Upper lobe of left lung (tissue), 6 donors: ENCODE results near the gene ADAMTS14. TPM values are rescaled to one million over a fixed set of nuclear protein-coding genes. Genes with fewer than 3 reads are reported as not detected.

ENCODE experiments used
- ATAC-seq, 2 donors: fragments of 200-7000 bp; cut with Tn5 transposase; one replicate each; pipeline ENCODE4 v1.9.1; 2022; ENCODE audit warnings: mild to moderate bottlenecking in 2 of 2, moderate library complexity in 2 of 2; ENCODE audit not compliant: low FRiP score in 2 of 2
- DNase-seq, 2 donors: peaks; one replicate each; pipeline ENCODE4 v3.0.0-alpha.2; 2019 to 2020
- H3K27ac ChIP-seq, 4 donors: fragments of 200-600 bp; sonication (generic); one replicate each; pipeline ENCODE4 v1.5.1; 2016 to 2019
- H3K27me3 ChIP-seq, 4 donors: fragments of 200-600 bp; sonication (generic); one replicate each; pipeline ENCODE4 v1.5.1; 2017 to 2019
- H3K36me3 ChIP-seq, 4 donors: fragments of 200-600 bp; sonication (generic); one replicate each; pipeline ENCODE4 v1.5.1; 2016 to 2019
- H3K4me1 ChIP-seq, 4 donors: fragments of 200-600 bp; sonication (generic); one replicate each; pipeline ENCODE4 v1.5.1; 2018 to 2019
- H3K4me3 ChIP-seq, 4 donors: fragments of 200-600 bp; sonication (generic); one replicate each; pipeline ENCODE4 v1.5.1; 2017 to 2019; ENCODE audit warnings: mild to moderate bottlenecking in 2 of 4, moderate library complexity in 1 of 4
- H3K9me3 ChIP-seq, 4 donors: fragments of 200-600 bp; sonication (generic); one replicate each; pipeline ENCODE4 v1.5.1; 2018 to 2019
- EP300 ChIP-seq, 4 donors: sonication (generic); formaldehyde crosslinking; IDR thresholded peaks; one replicate each; pipeline ENCODE4 v1.5.1; 2017; ENCODE audit warnings: antibody characterized with exemption in 4 of 4, control low read depth in 2 of 4
- POLR2A ChIP-seq, 4 donors: fragments of 450-650 bp; IDR thresholded peaks; one replicate each; pipeline ENCODE4 v1.5.1; 2016 to 2017; ENCODE audit warnings: antibody characterized with exemption in 4 of 4, mild to moderate bottlenecking in 2 of 4
- POLR2AphosphoS5 ChIP-seq, 2 donors: sonication (generic); formaldehyde crosslinking; IDR thresholded peaks; one replicate each; pipeline ENCODE4 v1.5.1; 2017; ENCODE audit warnings: antibody characterized with exemption in 2 of 2
- WGBS, 2 donors: methylation state at CpG; one replicate each; pipeline ENCODE4 v1.1.5; 2017 to 2018; 5-methylcytosine and 5-hydroxymethylcytosine counted together
- total RNA-seq, 6 donors: library from RNA; depleted of rRNA in 4 of 6; stranded (reverse); fragments of >200 nt in 4 of 6; gene quantifications; one replicate each; pipeline versions ENCODE4 v1.1.0 to v1.2.1, GENCODE V29; 2016 to 2021
- TF ChIP-seq, protein P1 (sequence below), 6 experiments: fragments of 450-650 bp in 4 of 6; fragments of 200-600 bp in 2 of 6; sonication (generic) in 2 of 6; IDR thresholded peaks; one replicate each; pipeline ENCODE4 v1.5.1; 2016 to 2019; ENCODE audit warnings: antibody characterized with exemption in 6 of 6
- donor health status: DM: no; HTN: no; CAD: no; lungs with moderate emphysema.
- donor health status: DM: no; HTN: yes; CAD: no; lungs with severe emphysema.

Gene ADAMTS14, protein sequence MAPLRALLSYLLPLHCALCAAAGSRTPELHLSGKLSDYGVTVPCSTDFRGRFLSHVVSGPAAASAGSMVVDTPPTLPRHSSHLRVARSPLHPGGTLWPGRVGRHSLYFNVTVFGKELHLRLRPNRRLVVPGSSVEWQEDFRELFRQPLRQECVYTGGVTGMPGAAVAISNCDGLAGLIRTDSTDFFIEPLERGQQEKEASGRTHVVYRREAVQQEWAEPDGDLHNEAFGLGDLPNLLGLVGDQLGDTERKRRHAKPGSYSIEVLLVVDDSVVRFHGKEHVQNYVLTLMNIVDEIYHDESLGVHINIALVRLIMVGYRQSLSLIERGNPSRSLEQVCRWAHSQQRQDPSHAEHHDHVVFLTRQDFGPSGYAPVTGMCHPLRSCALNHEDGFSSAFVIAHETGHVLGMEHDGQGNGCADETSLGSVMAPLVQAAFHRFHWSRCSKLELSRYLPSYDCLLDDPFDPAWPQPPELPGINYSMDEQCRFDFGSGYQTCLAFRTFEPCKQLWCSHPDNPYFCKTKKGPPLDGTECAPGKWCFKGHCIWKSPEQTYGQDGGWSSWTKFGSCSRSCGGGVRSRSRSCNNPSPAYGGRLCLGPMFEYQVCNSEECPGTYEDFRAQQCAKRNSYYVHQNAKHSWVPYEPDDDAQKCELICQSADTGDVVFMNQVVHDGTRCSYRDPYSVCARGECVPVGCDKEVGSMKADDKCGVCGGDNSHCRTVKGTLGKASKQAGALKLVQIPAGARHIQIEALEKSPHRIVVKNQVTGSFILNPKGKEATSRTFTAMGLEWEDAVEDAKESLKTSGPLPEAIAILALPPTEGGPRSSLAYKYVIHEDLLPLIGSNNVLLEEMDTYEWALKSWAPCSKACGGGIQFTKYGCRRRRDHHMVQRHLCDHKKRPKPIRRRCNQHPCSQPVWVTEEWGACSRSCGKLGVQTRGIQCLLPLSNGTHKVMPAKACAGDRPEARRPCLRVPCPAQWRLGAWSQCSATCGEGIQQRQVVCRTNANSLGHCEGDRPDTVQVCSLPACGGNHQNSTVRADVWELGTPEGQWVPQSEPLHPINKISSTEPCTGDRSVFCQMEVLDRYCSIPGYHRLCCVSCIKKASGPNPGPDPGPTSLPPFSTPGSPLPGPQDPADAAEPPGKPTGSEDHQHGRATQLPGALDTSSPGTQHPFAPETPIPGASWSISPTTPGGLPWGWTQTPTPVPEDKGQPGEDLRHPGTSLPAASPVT
- total RNA-seq = 1 to 10 TPM in 2 of 6 donors, under 1 TPM in 4; 0.15 to 3.1 (median 0.45) TPM

DNA sequence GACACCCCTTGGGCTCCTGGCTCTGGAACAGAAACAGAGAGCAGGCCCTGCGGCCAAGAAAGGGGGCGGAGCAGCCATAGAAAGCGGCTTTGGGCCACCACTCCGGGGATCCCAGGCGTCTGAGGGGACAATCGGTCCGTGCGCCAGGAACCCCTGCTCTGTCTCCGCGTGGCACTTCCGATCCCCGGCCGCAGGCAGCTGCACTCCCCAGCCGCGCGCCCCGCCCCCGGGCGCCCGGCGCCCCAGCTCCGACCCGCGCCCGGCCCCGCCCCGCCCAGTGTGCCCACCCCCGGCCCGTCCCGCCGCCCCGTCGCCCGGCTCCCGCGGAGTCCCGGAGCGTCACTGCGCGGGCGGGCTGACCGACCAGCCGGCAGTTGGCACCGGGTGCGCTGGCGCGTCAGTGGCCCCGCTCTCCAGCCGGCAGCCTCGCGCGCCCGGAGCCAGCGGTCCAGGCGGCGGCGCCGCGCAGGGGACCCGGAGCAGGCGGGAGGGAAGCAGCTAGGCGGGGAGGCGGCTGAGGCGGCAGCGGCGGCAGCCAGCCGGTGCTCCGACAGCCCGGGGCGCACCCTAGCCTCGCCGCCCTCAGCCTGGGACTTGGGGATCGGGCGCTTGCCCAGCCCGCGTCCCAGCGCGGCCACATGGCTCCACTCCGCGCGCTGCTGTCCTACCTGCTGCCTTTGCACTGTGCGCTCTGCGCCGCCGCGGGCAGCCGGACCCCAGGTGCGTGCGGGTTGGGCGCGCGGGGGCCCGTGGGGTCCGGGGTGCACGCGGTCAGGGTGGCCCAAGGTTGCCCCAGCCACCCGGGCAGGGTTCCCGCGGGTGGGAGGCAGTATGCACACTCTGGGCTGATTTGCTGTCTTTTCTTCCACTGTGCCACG is at the start of gene ADAMTS14:
Gene ADAMTS14, plus strand, starts transcription at position 342 of the 878 bp plus-strand sequence. Its CDS starts 297 bp downstream, at position 639.
- DNase-seq (peak in 1 of 2 donors; percentile 90), ATAC-seq (peak in 1 of 2 donors; percentile 59)
- Histone ChIP-seq H3K36me3 (no peaks in the 10 kb centered on the region), H3K27me3 (peaks cover 0 to 15% (median 3%) of the 10 kb centered on the region in 4 donors), H3K4me1 (peaks cover 4 to 17% (median 9%) of the 10 kb centered on the region in 4 donors), H3K9me3 (no peaks in the 10 kb centered on the region), H3K27ac (no peak within 1 kb of the TSS), H3K4me3 (peak within 1 kb of the TSS in 3 of 4 donors; percentile 39 to 45 (median 44))
- 3 to 4% methylated on average over 28 to 35 of the region's 100 CpGs for WGBS, 2 donors
- TF ChIP-seq, protein P1, sequence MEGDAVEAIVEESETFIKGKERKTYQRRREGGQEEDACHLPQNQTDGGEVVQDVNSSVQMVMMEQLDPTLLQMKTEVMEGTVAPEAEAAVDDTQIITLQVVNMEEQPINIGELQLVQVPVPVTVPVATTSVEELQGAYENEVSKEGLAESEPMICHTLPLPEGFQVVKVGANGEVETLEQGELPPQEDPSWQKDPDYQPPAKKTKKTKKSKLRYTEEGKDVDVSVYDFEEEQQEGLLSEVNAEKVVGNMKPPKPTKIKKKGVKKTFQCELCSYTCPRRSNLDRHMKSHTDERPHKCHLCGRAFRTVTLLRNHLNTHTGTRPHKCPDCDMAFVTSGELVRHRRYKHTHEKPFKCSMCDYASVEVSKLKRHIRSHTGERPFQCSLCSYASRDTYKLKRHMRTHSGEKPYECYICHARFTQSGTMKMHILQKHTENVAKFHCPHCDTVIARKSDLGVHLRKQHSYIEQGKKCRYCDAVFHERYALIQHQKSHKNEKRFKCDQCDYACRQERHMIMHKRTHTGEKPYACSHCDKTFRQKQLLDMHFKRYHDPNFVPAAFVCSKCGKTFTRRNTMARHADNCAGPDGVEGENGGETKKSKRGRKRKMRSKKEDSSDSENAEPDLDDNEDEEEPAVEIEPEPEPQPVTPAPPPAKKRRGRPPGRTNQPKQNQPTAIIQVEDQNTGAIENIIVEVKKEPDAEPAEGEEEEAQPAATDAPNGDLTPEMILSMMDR (IDR thresholded peaks at IDR 0.05) = no peak
- no peak for TF ChIP-seq POLR2A (IDR thresholded peaks at IDR 0.05)

DNA sequence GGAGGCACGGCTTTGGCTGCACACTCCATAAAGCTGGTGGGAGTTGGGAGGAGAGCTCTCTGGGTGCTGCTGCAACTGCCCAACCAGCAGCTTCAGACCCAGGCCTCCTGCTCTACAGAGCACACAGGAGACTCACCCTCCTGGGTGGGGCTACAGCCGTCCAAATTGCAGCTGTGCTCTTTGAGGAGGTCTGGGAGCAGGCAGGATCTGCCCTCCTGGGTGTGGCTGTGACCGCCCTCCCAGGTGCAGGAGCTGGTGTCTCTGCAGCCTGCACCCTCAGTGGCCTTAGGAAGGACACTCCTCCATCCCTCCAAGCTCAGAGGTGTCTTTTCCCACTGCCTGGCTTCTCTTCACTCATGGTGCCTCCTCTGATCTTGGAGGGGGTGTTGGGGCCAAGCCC is 49.8 kb upstream of the ADAMTS14 start:
- 94 to 100% methylated on average over 1 to 2 of the region's 3 CpGs for WGBS, 2 donors
- no peaks in the 10 kb centered on the region for H3K27me3 ChIP-seq
- H3K4me1 ChIP-seq = peaks cover 0 to 5% (median 0%) of the 10 kb centered on the region in 4 donors
- ATAC-seq (no peak), DNase-seq (no peak)
- H3K4me3 ChIP-seq = no peak overlapping the region
- H3K27ac ChIP-seq = no peak overlapping the region
- no peaks in the 10 kb centered on the region for H3K36me3 ChIP-seq
- H3K9me3 ChIP-seq = peaks cover 0 to 10% (median 4%) of the 10 kb centered on the region in 4 donors
- TF ChIP-seq POLR2A (IDR thresholded peaks at IDR 0.05) (no peak), POLR2AphosphoS5 (IDR thresholded peaks at IDR 0.05) (no peak)

DNA sequence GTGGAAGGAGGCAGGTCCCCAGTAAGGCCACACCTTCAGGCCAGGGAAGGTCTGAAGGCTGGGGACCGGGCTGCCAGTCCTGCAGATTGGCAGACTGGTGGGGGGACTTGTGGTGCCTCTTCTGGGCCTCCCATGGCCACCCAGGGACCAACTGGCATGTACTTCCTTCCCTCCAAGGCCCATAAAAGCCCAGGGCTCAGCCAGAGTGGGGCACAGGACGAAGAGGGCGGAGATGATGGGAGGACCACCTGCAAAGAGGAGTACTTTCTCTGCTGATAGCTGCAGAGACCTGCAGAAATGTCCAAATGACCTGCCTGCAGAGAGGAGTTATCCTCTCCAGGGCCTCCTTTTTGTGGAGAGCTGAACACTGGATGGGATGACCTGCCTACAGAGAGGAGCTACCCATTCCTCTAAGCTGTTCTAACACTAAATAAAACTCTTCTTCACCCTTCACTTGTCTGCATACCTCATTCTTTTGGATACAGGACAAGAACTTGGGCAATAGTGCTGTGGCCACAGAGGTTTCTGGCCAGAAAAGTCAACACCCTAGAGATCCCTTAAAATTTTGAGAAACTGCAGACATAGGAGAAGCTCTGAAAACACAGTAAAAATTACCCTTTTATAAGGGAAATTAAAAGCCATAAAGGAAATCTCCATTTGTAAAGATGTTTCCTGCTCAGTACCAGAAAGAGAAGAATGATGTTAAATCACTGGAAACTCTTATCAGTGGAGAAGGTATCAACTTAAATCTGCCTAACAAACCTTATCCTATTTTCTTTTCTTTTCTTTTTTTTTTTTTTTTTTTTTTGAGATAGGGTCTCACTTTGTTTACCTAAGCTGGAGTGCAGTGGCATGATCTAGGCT is 49.1 kb upstream of the ADAMTS14 start:
- TF ChIP-seq POLR2A (IDR thresholded peaks at IDR 0.05) (no peak), POLR2AphosphoS5 (IDR thresholded peaks at IDR 0.05) (no peak)
- TF ChIP-seq, protein P1 (IDR thresholded peaks at IDR 0.05) = no peak
- Histone ChIP-seq H3K27ac (no peak overlapping the region), H3K27me3 (no peaks in the 10 kb centered on the region), H3K4me1 (peaks cover 0 to 5% (median 0%) of the 10 kb centered on the region in 4 donors), H3K4me3 (no peak overlapping the region), H3K36me3 (no peaks in the 10 kb centered on the region), H3K9me3 (peaks cover 0 to 10% (median 4%) of the 10 kb centered on the region in 4 donors)
- DNase-seq (no peak), ATAC-seq (peak in 1 of 2 donors; percentile 78)
- 100% methylated on average over 3 of the region's 3 CpGs; no CpG with 5 or more reads in 1 of the 2 donors for WGBS, 2 donors

DNA sequence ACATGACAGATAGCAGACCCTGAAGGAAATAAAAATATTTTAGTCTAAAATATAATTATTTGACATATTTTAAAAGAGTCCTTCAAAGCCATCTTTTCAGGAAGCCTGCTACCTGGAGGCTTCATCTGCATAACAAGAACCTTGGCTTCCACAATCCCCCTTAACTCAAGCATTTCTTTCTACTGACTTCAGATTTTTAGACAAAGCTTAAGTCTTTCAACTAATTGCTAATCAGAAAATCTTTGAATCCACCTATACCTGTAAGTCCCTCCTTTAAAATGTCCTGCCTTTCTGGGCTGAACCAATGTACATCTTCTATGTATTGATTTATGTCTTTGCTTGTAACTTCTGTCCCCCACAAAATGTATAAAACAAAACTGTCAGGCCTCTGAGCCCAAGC is 46.2 kb upstream of the ADAMTS14 start:
- no peak overlapping the region for H3K4me3 ChIP-seq
- DNase-seq (no peak), ATAC-seq (no peak)
- no peaks in the 10 kb centered on the region for H3K36me3 ChIP-seq
- peaks cover 0 to 5% (median 0%) of the 10 kb centered on the region in 4 donors for H3K9me3 ChIP-seq
- peaks cover 0 to 5% (median 0%) of the 10 kb centered on the region in 4 donors for H3K4me1 ChIP-seq
- H3K27me3 ChIP-seq = no peaks in the 10 kb centered on the region
- no peak overlapping the region for H3K27ac ChIP-seq
- TF ChIP-seq, protein P1 (IDR thresholded peaks at IDR 0.05) = no peak
- TF ChIP-seq POLR2A (IDR thresholded peaks at IDR 0.05) (no peak), POLR2AphosphoS5 (IDR thresholded peaks at IDR 0.05) (no peak), EP300 (IDR thresholded peaks at IDR 0.05) (no peak)
